H1 (cell line): ENCODE data around the gene PROK1. TPM values are rescaled to one million over a fixed set of nuclear protein-coding genes. Genes with fewer than 3 reads are reported as not detected.

Experiments used
- CTCF ChIA-PET: fragments of 300-600 bp; sonication (Branson Sonifier 250); formaldehyde crosslinking; loops from one replicate; lab custom pipeline; 2021; ENCODE audit not compliant: partially characterized antibody; lab: Charles Lee
- POLR2A ChIA-PET: fragments of 300-600 bp; sonication (Branson Sonifier 250); formaldehyde crosslinking; loops from one replicate; lab custom pipeline; 2021; ENCODE audit warnings: inconsistent platforms; ENCODE audit not compliant: partially characterized antibody; lab: Charles Lee
- DNase-seq, 2 experiments: peaks; one replicate each; pipeline versions ENCODE4 v3.0.0 to v3.0.0-alpha.2; 2010 to 2022; ENCODE audit warnings: low spot score in 2 of 2, low read depth in 1 of 2, mixed read lengths in 1 of 2
- FAIRE-seq: peaks from 2 replicates; lab custom pipeline; 2011; peaks lifted over from hg19 to GRCh38; lab: Jason Lieb, UNC
- H2AFZ ChIP-seq: 2 replicates; pipeline ENCODE4 v1.8.1; 2012; ENCODE audit warnings: low read length, inconsistent platforms
- H2AK5ac ChIP-seq: 2 replicates; pipeline ENCODE4 v1.6.1; 2013; ENCODE audit warnings: low read depth, low read length
- H2BK120ac ChIP-seq: replicated peaks from 2 replicates; pipeline ENCODE3; 2013; ENCODE audit warnings: low read depth, low read length, inconsistent platforms
- H2BK12ac ChIP-seq: 2 replicates; pipeline ENCODE4 v1.6.1; 2013; ENCODE audit warnings: low read depth, low read length
- H2BK15ac ChIP-seq: 2 replicates; pipeline ENCODE4 v1.6.1; 2013; ENCODE audit warnings: low read length
- H2BK20ac ChIP-seq: 2 replicates; pipeline ENCODE4 v1.6.1; 2013; ENCODE audit warnings: low read length
- H2BK5ac ChIP-seq: 2 replicates; pipeline ENCODE4 v1.6.1; 2013; ENCODE audit warnings: low read depth, low read length
- H3K14ac ChIP-seq: 2 replicates; pipeline ENCODE4 v1.6.1; 2013; ENCODE audit warnings: inconsistent platforms; ENCODE audit not compliant: insufficient read length
- H3K18ac ChIP-seq: 2 replicates; pipeline ENCODE4 v1.6.1; 2013; ENCODE audit warnings: low read length; ENCODE audit errors: extremely low read depth
- H3K23ac ChIP-seq: 2 replicates; pipeline ENCODE4 v1.6.1; 2013; ENCODE audit warnings: inconsistent platforms; ENCODE audit not compliant: insufficient read length
- H3K23me2 ChIP-seq: 2 replicates; pipeline ENCODE4 v1.6.1; 2013; ENCODE audit warnings: low read depth, low read length
- H3K27ac ChIP-seq: 2 replicates; pipeline ENCODE4 v1.6.1; 2011; ENCODE audit warnings: low read depth, low read length, inconsistent platforms
- H3K27me3 ChIP-seq, 4 experiments: replicated peaks in 1 of 4; 1 replicate in 1 of 4; 2 replicates in 3 of 4; pipeline versions ENCODE4 v1.6.1 to v1.8.1; 2011 to 2013; ENCODE audit warnings: low read length in 3 of 4, mild to moderate bottlenecking in 3 of 4, inconsistent platforms in 2 of 4, mixed read lengths in 2 of 4, moderate library complexity in 1 of 4; ENCODE audit not compliant: control insufficient read depth in 3 of 4, insufficient read depth in 3 of 4; ENCODE audit errors: extremely low read depth in 1 of 4
- H3K36me3 ChIP-seq, 4 experiments: 2 replicates each; pipeline versions ENCODE4 v1.6.1 to v1.8.1; 2011 to 2013; ENCODE audit warnings: mild to moderate bottlenecking in 4 of 4, low read length in 3 of 4, moderate library complexity in 2 of 4, control low read depth in 1 of 4, inconsistent platforms in 1 of 4; ENCODE audit not compliant: insufficient read depth in 4 of 4, control insufficient read depth in 2 of 4
- H3K4ac ChIP-seq: replicated peaks from 2 replicates; pipeline ENCODE3; 2013; ENCODE audit warnings: low read length, low read depth, mixed read lengths, inconsistent platforms; ENCODE audit not compliant: insufficient read length
- H3K4me1 ChIP-seq, 4 experiments: replicated peaks in 1 of 4; 1 replicate in 1 of 4; 2 replicates in 3 of 4; pipeline versions ENCODE4 v1.6.1 to v1.8.1; 2011 to 2013; ENCODE audit warnings: low read length in 3 of 4, inconsistent platforms in 2 of 4, mixed read lengths in 1 of 4; ENCODE audit not compliant: insufficient read depth in 4 of 4, control insufficient read depth in 3 of 4
- H3K4me2 ChIP-seq, 2 experiments: 2 replicates each; pipeline versions ENCODE4 v1.6.1 to v1.8.1; 2011 to 2013; ENCODE audit warnings: low read depth in 2 of 2, low read length in 2 of 2, control low read depth in 1 of 2, inconsistent platforms in 1 of 2, mild to moderate bottlenecking in 1 of 2; ENCODE audit not compliant: insufficient read depth in 1 of 2
- H3K4me3 ChIP-seq, 4 experiments: fragments of 200-600, 300-600 bp in 1 of 4; sonication (generic), shearing (Covaris generic), sonication (Bioruptor Twin) in 1 of 4; 2 replicates each; pipeline versions ENCODE4 v1.5.1 to v1.8.1; 2011 to 2016; ENCODE audit warnings: low read length in 4 of 4, low read depth in 3 of 4, control low read depth in 2 of 4, inconsistent platforms in 2 of 4, mild to moderate bottlenecking in 2 of 4, mixed read lengths in 1 of 4, moderate library complexity in 1 of 4; ENCODE audit not compliant: insufficient read depth in 2 of 4; ENCODE audit errors: extremely low read depth in 1 of 4
- H3K56ac ChIP-seq: replicated peaks from 2 replicates; pipeline ENCODE3; 2013; ENCODE audit warnings: low read depth, mild to moderate bottlenecking, mixed read lengths, low read length, inconsistent platforms; ENCODE audit not compliant: insufficient read length
- H3K79me1 ChIP-seq: 2 replicates; pipeline ENCODE4 v1.6.1; 2013; ENCODE audit warnings: low read depth, low read length, control low read depth
- H3K79me2 ChIP-seq, 2 experiments: 2 replicates each; pipeline versions ENCODE4 v1.6.1 to v1.8.1; 2012 to 2013; ENCODE audit warnings: low read length in 2 of 2, mild to moderate bottlenecking in 2 of 2, inconsistent platforms in 1 of 2; ENCODE audit not compliant: insufficient read depth in 2 of 2, control insufficient read depth in 1 of 2
- H3K9ac ChIP-seq, 4 experiments: replicated peaks in 1 of 4; 1 replicate in 1 of 4; 2 replicates in 3 of 4; pipeline versions ENCODE4 v1.6.1 to v1.8.1; 2011 to 2013; ENCODE audit warnings: low read depth in 3 of 4, low read length in 3 of 4, control low read depth in 2 of 4, mild to moderate bottlenecking in 2 of 4, moderate library complexity in 2 of 4, inconsistent platforms in 1 of 4; ENCODE audit errors: extremely low read depth in 1 of 4
- H3K9me3 ChIP-seq, 2 experiments: 2 replicates each; pipeline versions ENCODE4 v1.6.1 to v1.8.1; 2012 to 2013; ENCODE audit warnings: mild to moderate bottlenecking in 2 of 2, moderate library complexity in 2 of 2, control low read depth in 1 of 2, inconsistent platforms in 1 of 2, low read depth in 1 of 2, low read length in 1 of 2, mixed read lengths in 1 of 2; ENCODE audit not compliant: insufficient read depth in 2 of 2
- H4K20me1 ChIP-seq, 2 experiments: replicated peaks in 1 of 2; 2 replicates each; pipeline versions ENCODE3 to v1.8.1; 2011 to 2013; ENCODE audit warnings: inconsistent platforms in 2 of 2, low read length in 2 of 2, mild to moderate bottlenecking in 1 of 2; ENCODE audit not compliant: insufficient read depth in 2 of 2, control insufficient read depth in 1 of 2
- H4K5ac ChIP-seq: 2 replicates; pipeline ENCODE4 v1.6.1; 2013; ENCODE audit warnings: low read length, low read depth, mixed read lengths, inconsistent platforms; ENCODE audit not compliant: insufficient read length
- H4K8ac ChIP-seq: 2 replicates; pipeline ENCODE4 v1.8.0; 2013; ENCODE audit warnings: mild to moderate bottlenecking, moderate library complexity, low read length, inconsistent platforms; ENCODE audit not compliant: insufficient read depth; ENCODE audit errors: extremely low read depth
- H4K91ac ChIP-seq: replicated peaks from 2 replicates; pipeline ENCODE3; 2013; ENCODE audit warnings: low read length, mixed read lengths, inconsistent platforms; ENCODE audit not compliant: insufficient read length
- ASH2L ChIP-seq: fragments of 200-600, 300-600 bp; sonication (generic); IDR thresholded peaks from one replicate; pipeline ENCODE4 v1.7.1; 2017; ENCODE audit warnings: low read length
- CBX8 ChIP-seq: fragments of 300-800, 300-1000 bp; sonication (generic); IDR thresholded peaks from 2 replicates; pipeline ENCODE4 v1.7.1; 2016; ENCODE audit warnings: low read depth, low read length, borderline replicate concordance
- HDAC6 ChIP-seq: IDR thresholded peaks from one replicate; pipeline ENCODE4 v1.7.1; 2012; ENCODE audit warnings: low read depth, mild to moderate bottlenecking, inconsistent platforms, low read length, moderate library complexity
- RAD21 ChIP-seq, 2 experiments: IDR thresholded peaks in 1 of 2; conservative IDR thresholded peaks in 1 of 2; 2 replicates each; pipeline ENCODE4 v1.6.1; 2011; ENCODE audit warnings: low read depth in 2 of 2, low read length in 2 of 2, improper control_type of control experiment in 1 of 2, inconsistent platforms in 1 of 2, mild to moderate bottlenecking in 1 of 2, moderate library complexity in 1 of 2
- SIX5 ChIP-seq: IDR thresholded peaks from 2 replicates; pipeline ENCODE4 v1.6.1; 2011; ENCODE audit warnings: mild to moderate bottlenecking, low read depth, low read length
- SP2 ChIP-seq: IDR thresholded peaks from 2 replicates; pipeline ENCODE4 v1.6.1; 2012; ENCODE audit warnings: mild to moderate bottlenecking, low read length, inconsistent platforms
- TAF1 ChIP-seq: IDR thresholded peaks from 2 replicates; pipeline ENCODE4 v1.6.1; 2011; ENCODE audit warnings: mild to moderate bottlenecking, low read depth, low read length
- WGBS, 2 experiments: shearing (Covaris generic) in 1 of 2; methylation state at CpG; one replicate each; pipeline versions ENCODE4 v1.1.6 to v1.1.7; 2013 to 2015; ENCODE audit warnings: low lambda C conversion rate in 2 of 2, mixed read lengths in 2 of 2, inconsistent platforms in 1 of 2, low coverage in 1 of 2, missing lambda C conversion rate in 1 of 2; ENCODE audit not compliant: insufficient replicate concordance in 2 of 2, insufficient coverage in 1 of 2, insufficient read length in 1 of 2; ENCODE audit errors: extremely low coverage in 1 of 2, missing lambda C conversion rate in 1 of 2; 5-methylcytosine and 5-hydroxymethylcytosine counted together
- polyA plus RNA-seq, 7 experiments: library from polyadenylated mRNA; depleted of rRNA in 3 of 7; stranded (reverse) in 5 of 7; unstranded in 2 of 7; fragments of >200 nt in 5 of 7; fragments of 200-250 nt in 2 of 7; gene quantifications; 1 replicate in 5 of 7; 2 replicates in 1 of 7; 4 replicates in 1 of 7; pipeline versions ENCODE4 v1.2.1 to v1.2.3, GENCODE V29; 2011 to 2013; ENCODE audit warnings: missing spikeins in 2 of 7, mixed read lengths in 2 of 7
- total RNA-seq: library from RNA; stranded (reverse); fragmentation: NEBNext Ultra II Directional; extraction: Animal tissue kit (Norgen Biotek cat#: 25700); gene quantifications from 2 replicates; pipeline ENCODE4 v1.2.1, GENCODE V29; 2021

The PROK1 gene
- total and polyA plus RNA-seq, 2 of the 8 experiments (the other 6 are each of a cell fraction or from before 2014, with no cell fraction given): 0.12 TPM; not detected in 1

DNA sequence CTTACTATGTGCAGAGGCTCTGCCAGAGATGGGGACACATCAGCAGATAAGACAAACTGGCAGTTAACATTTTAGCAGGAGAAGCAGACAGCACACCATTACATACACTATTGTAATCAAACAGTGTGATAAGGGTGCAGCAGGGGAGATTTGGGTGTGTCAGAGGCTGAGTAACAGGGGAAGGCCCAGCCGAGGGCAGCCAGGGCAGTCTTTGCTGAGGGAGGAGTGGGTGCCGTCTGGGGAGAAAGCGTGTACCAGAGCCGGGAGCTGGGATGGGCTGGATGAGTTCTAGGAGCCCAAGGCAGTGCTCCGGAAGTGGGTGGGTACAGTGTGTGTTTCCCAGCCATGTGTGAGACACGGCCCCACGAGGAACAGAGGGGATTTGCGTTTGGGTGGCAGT, 36.8 kb downstream of the PROK1 start:
- no peak overlapping the region for H3K4me3 ChIP-seq
- no peaks in the 10 kb centered on the region for H3K79me2 ChIP-seq
- no peaks in the 10 kb centered on the region for H3K27me3 ChIP-seq
- H3K4me2 ChIP-seq: no peak overlapping the region
- no peaks in the 10 kb centered on the region for H3K79me1 ChIP-seq
- no peak overlapping the region for H3K18ac ChIP-seq
- H2AK5ac ChIP-seq: no peak overlapping the region
- TF ChIP-seq SIX5: no peak
- no peak for TF ChIP-seq HDAC6
- TF ChIP-seq CBX8: no peak
- no peak for TF ChIP-seq RAD21 (IDR thresholded peaks at IDR 0.05 in 1 of 2, conservative IDR thresholded peaks at IDR 0.05 in 1 of 2; ENCODE audit: low read depth in 2 of 2, low read length in 2 of 2)
- no peak for TF ChIP-seq SP2
- TF ChIP-seq TAF1: no peak
- TF ChIP-seq ASH2L: no peak
- H3K9me3 ChIP-seq: no peaks in the 10 kb centered on the region
- no peak overlapping the region for H4K8ac ChIP-seq
- H4K91ac ChIP-seq: no peak overlapping the region
- no peak overlapping the region for H2BK12ac ChIP-seq
- FAIRE-seq: no peak
- no peak for DNase-seq
- no peak overlapping the region for H3K23ac ChIP-seq
- H4K20me1 ChIP-seq: no peaks in the 10 kb centered on the region
- no peak overlapping the region for H2BK15ac ChIP-seq
- H3K56ac ChIP-seq: no peak overlapping the region
- no peak overlapping the region for H3K9ac ChIP-seq
- 87% methylated on average over 8 of the region's 8 CpGs; no CpG with 5 or more reads in 1 of the 2 experiments for WGBS, 2 experiments
- no peak overlapping the region for H3K27ac ChIP-seq
- H3K23me2 ChIP-seq: no peaks in the 10 kb centered on the region
- H2BK5ac ChIP-seq: no peak overlapping the region
- POLR2A ChIA-PET: no interaction called here
- no peak overlapping the region for H2BK20ac ChIP-seq
- H2AFZ ChIP-seq: no peak overlapping the region
- peaks cover 2 to 18% (median 3%) of the 10 kb centered on the region in 4 experiments; a peak in 5 of 7 replicates for H3K4me1 ChIP-seq
- H3K4ac ChIP-seq: no peak overlapping the region
- H3K14ac ChIP-seq: no peak overlapping the region
- no peaks in the 10 kb centered on the region for H3K36me3 ChIP-seq
- CTCF ChIA-PET: interaction anchor here (0.9 to 3.5 kb wide), 3 partner anchors 8 to 280 kb away, joined by 3 to 27 read pairs (median 4); no protein-coding TSS in a partner anchor
- H2BK120ac ChIP-seq: no peak overlapping the region
- H4K5ac ChIP-seq: no peak overlapping the region
